ENCODE results near the gene RELN.

The RELN gene

DNA sequence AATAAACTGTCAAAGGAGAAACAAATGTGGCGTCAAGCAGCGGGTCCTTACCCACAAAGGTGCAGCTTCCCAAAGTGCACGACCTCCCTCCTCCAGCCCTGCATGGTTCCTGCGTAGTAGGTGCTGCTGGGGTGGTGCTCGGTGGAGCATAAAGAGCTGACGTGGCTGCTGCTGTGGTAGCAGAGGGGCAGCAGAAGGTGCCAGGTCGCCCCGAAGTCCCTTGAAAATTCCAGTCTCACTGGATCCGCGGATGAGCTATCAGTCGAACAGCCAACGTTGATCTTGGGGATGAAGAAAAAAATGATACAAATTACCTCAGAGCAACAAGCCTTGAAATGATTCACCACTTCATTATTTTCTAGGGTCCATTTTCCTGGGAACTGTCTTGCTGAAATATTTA, 438.4 kb downstream of the RELN start:
- Histone ChIP-seq H3K36me3 (ENCODE audit: control insufficient read depth, insufficient read depth, low read length) (no peaks in the 10 kb centered on the region), H3K27ac (ENCODE audit: low read depth, low read length) (no peak overlapping the region), H3K4me3 (ENCODE audit: low read depth, low read length) (no peak overlapping the region), H3K9me3 (ENCODE audit: control insufficient read depth, insufficient read depth, low read length) (no peaks in the 10 kb centered on the region), H3K27me3 (ENCODE audit: control insufficient read depth, insufficient read depth, low read length) (no peaks in the 10 kb centered on the region), H3K9ac (ENCODE audit: low read depth, low read length) (no peak overlapping the region), H3K4me1 (ENCODE audit: control insufficient read depth, insufficient read depth, low read length) (no peaks in the 10 kb centered on the region)

GRCh38 chr7:103549786-103550185, 439.7 kb downstream of the RELN start:
- no peak overlapping the region for H3K4me3 ChIP-seq (ENCODE audit: low read depth, low read length)
- H3K9me3 ChIP-seq (ENCODE audit: control insufficient read depth, insufficient read depth, low read length), result no peaks in the 10 kb centered on the region
- no peaks in the 10 kb centered on the region for H3K27me3 ChIP-seq (ENCODE audit: control insufficient read depth, insufficient read depth, low read length)
- H3K4me1 ChIP-seq (ENCODE audit: control insufficient read depth, insufficient read depth, low read length), result no peaks in the 10 kb centered on the region
- H3K36me3 ChIP-seq (ENCODE audit: control insufficient read depth, insufficient read depth, low read length), result no peaks in the 10 kb centered on the region
- H3K27ac ChIP-seq (ENCODE audit: low read depth, low read length), result no peak overlapping the region
- no peak overlapping the region for H3K9ac ChIP-seq (ENCODE audit: low read depth, low read length)

- no peak overlapping the region for H3K4me3 ChIP-seq (ENCODE audit: low read depth, low read length)
- no peaks in the 10 kb centered on the region for H3K9me3 ChIP-seq (ENCODE audit: control insufficient read depth, insufficient read depth, low read length)
- no peaks in the 10 kb centered on the region for H3K27me3 ChIP-seq (ENCODE audit: control insufficient read depth, insufficient read depth, low read length)
- H3K4me1 ChIP-seq (ENCODE audit: control insufficient read depth, insufficient read depth, low read length), result no peaks in the 10 kb centered on the region
- no peak overlapping the region for H3K9ac ChIP-seq (ENCODE audit: low read depth, low read length)
- H3K27ac ChIP-seq (ENCODE audit: low read depth, low read length), result no peak overlapping the region
- no peaks in the 10 kb centered on the region for H3K36me3 ChIP-seq (ENCODE audit: control insufficient read depth, insufficient read depth, low read length)
Measured at GRCh38 chr7:103547451-103548284, 441.8 kb downstream of the RELN start.

GRCh38 chr7:103542470-103542869, 447.0 kb downstream of the RELN start:
- no peaks in the 10 kb centered on the region for H3K9me3 ChIP-seq (ENCODE audit: control insufficient read depth, insufficient read depth, low read length)
- H3K4me1 ChIP-seq (ENCODE audit: control insufficient read depth, insufficient read depth, low read length), result no peaks in the 10 kb centered on the region
- H3K36me3 ChIP-seq (ENCODE audit: control insufficient read depth, insufficient read depth, low read length), result no peaks in the 10 kb centered on the region
- H3K27ac ChIP-seq (ENCODE audit: low read depth, low read length), result no peak overlapping the region
- no peak overlapping the region for H3K4me3 ChIP-seq (ENCODE audit: low read depth, low read length)
- H3K27me3 ChIP-seq (ENCODE audit: control insufficient read depth, insufficient read depth, low read length), result no peaks in the 10 kb centered on the region
- no peak overlapping the region for H3K9ac ChIP-seq (ENCODE audit: low read depth, low read length)

DNA sequence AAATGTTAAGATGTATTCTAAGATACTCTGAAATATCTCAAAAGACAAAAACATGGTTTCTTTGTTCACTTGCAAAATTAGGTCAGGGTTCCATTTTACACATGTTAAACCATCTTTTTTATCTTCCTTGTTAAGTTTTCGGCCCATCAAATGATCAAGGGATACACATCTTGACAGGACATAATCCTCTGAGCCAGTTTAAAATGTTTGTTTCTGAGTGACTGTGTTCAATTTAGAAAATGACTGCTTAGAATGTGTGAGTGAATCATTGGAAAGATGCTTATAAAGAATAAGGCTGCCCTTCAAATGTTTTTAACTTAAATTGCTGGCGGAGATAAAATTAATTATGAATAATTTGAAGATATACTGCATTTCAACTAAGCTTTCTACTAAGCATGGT, 447.5 kb downstream of the RELN start:
- no peak overlapping the region for H3K9ac ChIP-seq (ENCODE audit: low read depth, low read length)
- H3K4me1 ChIP-seq (ENCODE audit: control insufficient read depth, insufficient read depth, low read length), result no peaks in the 10 kb centered on the region
- H3K27me3 ChIP-seq (ENCODE audit: control insufficient read depth, insufficient read depth, low read length), result no peaks in the 10 kb centered on the region
- H3K4me3 ChIP-seq (ENCODE audit: low read depth, low read length), result no peak overlapping the region
- no peaks in the 10 kb centered on the region for H3K36me3 ChIP-seq (ENCODE audit: control insufficient read depth, insufficient read depth, low read length)
- no peak overlapping the region for H3K27ac ChIP-seq (ENCODE audit: low read depth, low read length)
- no peaks in the 10 kb centered on the region for H3K9me3 ChIP-seq (ENCODE audit: control insufficient read depth, insufficient read depth, low read length)

DNA sequence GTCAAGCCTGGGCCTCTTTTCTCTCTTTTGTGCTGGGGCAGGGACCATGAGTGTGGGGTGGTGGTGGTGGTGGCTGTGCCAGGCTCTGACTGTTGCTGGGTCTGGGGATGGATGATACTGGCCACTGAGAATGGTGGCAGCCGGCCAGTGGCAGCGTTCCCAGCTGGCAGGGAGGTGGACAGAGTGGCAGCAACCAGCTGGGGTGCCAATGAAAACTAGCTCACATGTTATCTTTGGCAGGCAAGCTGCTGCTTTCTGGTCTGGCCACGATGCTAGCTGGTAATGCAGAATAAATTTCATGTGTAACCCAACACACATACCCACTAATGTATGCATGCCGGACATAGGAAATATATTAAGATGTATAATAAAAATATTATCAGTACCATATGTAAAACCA, 448.4 kb downstream of the RELN start:
- no peaks in the 10 kb centered on the region for H3K9me3 ChIP-seq (ENCODE audit: control insufficient read depth, insufficient read depth, low read length)
- no peaks in the 10 kb centered on the region for H3K4me1 ChIP-seq (ENCODE audit: control insufficient read depth, insufficient read depth, low read length)
- no peak overlapping the region for H3K4me3 ChIP-seq (ENCODE audit: low read depth, low read length)
- H3K27ac ChIP-seq (ENCODE audit: low read depth, low read length), result no peak overlapping the region
- H3K36me3 ChIP-seq (ENCODE audit: control insufficient read depth, insufficient read depth, low read length), result no peaks in the 10 kb centered on the region
- H3K27me3 ChIP-seq (ENCODE audit: control insufficient read depth, insufficient read depth, low read length), result no peaks in the 10 kb centered on the region
- no peak overlapping the region for H3K9ac ChIP-seq (ENCODE audit: low read depth, low read length)

DNA sequence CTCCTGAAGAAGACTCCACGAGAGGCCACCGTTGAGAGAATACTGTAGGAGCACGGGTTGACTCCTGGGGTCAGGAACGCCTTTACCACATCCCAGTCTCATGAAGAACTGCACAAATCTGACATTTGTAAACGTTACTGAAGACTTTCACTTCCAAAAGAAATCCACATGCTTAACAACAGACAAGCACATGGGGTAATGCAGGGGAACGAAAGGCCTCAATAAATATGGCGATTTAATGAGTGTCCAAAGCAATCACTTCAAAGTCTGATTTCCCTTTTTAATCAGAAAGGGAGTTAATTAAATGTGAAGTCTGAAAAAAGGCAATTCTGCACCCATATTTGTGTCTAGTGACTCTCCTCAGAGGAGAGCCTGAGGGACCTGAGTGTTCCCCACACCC, 449.1 kb downstream of the RELN start:
- H3K4me3 ChIP-seq (ENCODE audit: low read depth, low read length), result no peak overlapping the region
- no peaks in the 10 kb centered on the region for H3K9me3 ChIP-seq (ENCODE audit: control insufficient read depth, insufficient read depth, low read length)
- no peaks in the 10 kb centered on the region for H3K36me3 ChIP-seq (ENCODE audit: control insufficient read depth, insufficient read depth, low read length)
- H3K27ac ChIP-seq (ENCODE audit: low read depth, low read length), result no peak overlapping the region
- no peaks in the 10 kb centered on the region for H3K4me1 ChIP-seq (ENCODE audit: control insufficient read depth, insufficient read depth, low read length)
- H3K27me3 ChIP-seq (ENCODE audit: control insufficient read depth, insufficient read depth, low read length), result no peaks in the 10 kb centered on the region
- no peak overlapping the region for H3K9ac ChIP-seq (ENCODE audit: low read depth, low read length)

DNA sequence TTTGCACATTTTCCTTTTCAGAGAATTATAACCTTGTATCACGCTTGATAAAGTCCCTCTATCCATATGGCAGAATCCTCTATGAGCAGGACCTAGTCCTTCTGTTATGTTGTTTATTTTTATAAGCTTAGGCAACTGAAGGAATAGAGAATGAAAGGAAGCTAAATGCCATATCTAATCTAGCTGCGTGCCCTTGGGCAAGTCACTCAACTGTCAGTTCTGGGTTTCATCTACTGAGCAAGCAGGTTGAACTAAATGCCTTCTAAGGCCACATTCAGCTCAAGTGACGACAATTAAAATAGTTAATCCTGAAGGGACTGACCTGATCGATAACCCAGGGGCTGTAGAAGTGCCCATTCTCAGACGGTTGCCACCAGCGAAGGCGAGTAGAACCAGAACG, 449.6 kb downstream of the RELN start:
- H3K4me1 ChIP-seq (ENCODE audit: control insufficient read depth, insufficient read depth, low read length), result no peaks in the 10 kb centered on the region
- no peaks in the 10 kb centered on the region for H3K27me3 ChIP-seq (ENCODE audit: control insufficient read depth, insufficient read depth, low read length)
- no peak overlapping the region for H3K9ac ChIP-seq (ENCODE audit: low read depth, low read length)
- H3K36me3 ChIP-seq (ENCODE audit: control insufficient read depth, insufficient read depth, low read length), result no peaks in the 10 kb centered on the region
- H3K4me3 ChIP-seq (ENCODE audit: low read depth, low read length), result no peak overlapping the region
- no peak overlapping the region for H3K27ac ChIP-seq (ENCODE audit: low read depth, low read length)
- H3K9me3 ChIP-seq (ENCODE audit: control insufficient read depth, insufficient read depth, low read length), result no peaks in the 10 kb centered on the region

DNA sequence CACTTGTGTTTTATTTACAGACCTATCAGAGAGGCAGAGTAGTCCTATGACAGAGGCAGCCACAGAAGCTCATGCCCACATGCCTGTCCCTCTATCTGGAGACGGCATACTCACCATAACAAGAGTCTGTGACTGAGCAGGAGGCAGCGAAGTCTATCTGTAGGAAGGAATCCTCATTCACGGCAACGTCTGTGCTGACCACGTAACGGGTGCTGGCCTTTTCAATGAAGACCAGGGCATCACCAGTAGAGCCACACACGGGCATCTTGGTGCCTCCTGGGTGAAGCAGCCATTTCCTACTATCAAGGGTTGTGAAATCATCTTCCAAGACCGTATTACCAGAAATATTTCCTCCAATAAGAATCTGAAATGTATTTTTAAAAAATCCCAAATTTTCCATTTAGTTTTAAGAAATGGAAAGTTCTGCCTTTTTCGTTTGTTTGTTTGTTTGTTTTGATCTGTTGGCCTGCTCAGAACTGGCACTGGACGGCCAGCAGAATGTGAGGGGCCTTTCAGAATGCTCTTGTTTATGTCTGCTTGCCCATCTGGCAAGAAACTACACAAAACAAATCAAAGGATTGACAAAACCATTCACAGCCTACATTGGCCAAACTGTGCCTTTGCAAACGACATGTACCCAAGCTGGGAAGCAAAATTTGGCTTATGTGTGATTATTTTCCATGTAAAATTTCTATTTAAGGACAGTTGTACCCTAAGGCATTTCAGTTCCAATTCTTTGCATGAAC, 450.3 kb downstream of the RELN start:
- no peaks in the 10 kb centered on the region for H3K36me3 ChIP-seq (ENCODE audit: control insufficient read depth, insufficient read depth, low read length)
- no peaks in the 10 kb centered on the region for H3K4me1 ChIP-seq (ENCODE audit: control insufficient read depth, insufficient read depth, low read length)
- no peak overlapping the region for H3K9ac ChIP-seq (ENCODE audit: low read depth, low read length)
- H3K27ac ChIP-seq (ENCODE audit: low read depth, low read length), result no peak overlapping the region
- no peaks in the 10 kb centered on the region for H3K27me3 ChIP-seq (ENCODE audit: control insufficient read depth, insufficient read depth, low read length)
- H3K4me3 ChIP-seq (ENCODE audit: low read depth, low read length), result no peak overlapping the region
- no peaks in the 10 kb centered on the region for H3K9me3 ChIP-seq (ENCODE audit: control insufficient read depth, insufficient read depth, low read length)

GRCh38 chr7:103533761-103534160, 455.7 kb downstream of the RELN start:
- Histone ChIP-seq H3K27me3 (ENCODE audit: control insufficient read depth, insufficient read depth, low read length) (no peaks in the 10 kb centered on the region), H3K4me3 (ENCODE audit: low read depth, low read length) (no peak overlapping the region)

DNA sequence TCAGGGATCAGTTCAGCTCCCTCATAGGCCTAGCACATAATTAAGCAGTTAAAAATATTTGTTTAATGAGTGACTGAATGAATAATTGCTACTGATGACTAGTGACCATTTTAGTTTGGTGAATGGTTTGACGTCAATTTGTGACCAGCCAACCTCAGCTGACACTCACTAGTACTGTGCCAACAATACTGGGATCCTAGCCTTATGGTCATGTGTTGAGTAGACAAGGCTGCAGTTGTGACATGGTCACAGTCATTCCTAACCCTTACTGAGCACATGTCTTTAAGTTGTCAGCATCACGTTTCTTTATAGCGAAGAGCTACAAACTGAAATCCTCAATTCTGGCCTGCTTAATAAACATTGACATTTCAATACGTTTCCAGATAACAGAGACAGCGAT, 456.5 kb downstream of the RELN start:
- Histone ChIP-seq H3K27me3 (ENCODE audit: control insufficient read depth, insufficient read depth, low read length) (no peaks in the 10 kb centered on the region), H3K4me1 (ENCODE audit: control insufficient read depth, insufficient read depth, low read length) (no peaks in the 10 kb centered on the region), H3K9ac (ENCODE audit: low read depth, low read length) (no peak overlapping the region), H3K27ac (ENCODE audit: low read depth, low read length) (no peak overlapping the region), H3K36me3 (ENCODE audit: control insufficient read depth, insufficient read depth, low read length) (no peaks in the 10 kb centered on the region), H3K4me3 (ENCODE audit: low read depth, low read length) (no peak overlapping the region), H3K9me3 (ENCODE audit: control insufficient read depth, insufficient read depth, low read length) (no peaks in the 10 kb centered on the region)

More at GRCh38 chr7:103533761-103534160, 455.7 kb downstream of the RELN start:
- Histone ChIP-seq H3K9me3 (ENCODE audit: control insufficient read depth, insufficient read depth, low read length) (no peaks in the 10 kb centered on the region), H3K4me1 (ENCODE audit: control insufficient read depth, insufficient read depth, low read length) (no peaks in the 10 kb centered on the region), H3K27ac (ENCODE audit: low read depth, low read length) (no peak overlapping the region), H3K36me3 (ENCODE audit: control insufficient read depth, insufficient read depth, low read length) (no peaks in the 10 kb centered on the region), H3K9ac (ENCODE audit: low read depth, low read length) (no peak overlapping the region)
